B cell (primary cell): ENCODE measurements around the gene SAMSN1.

Experiments used
- EZH2 ChIP-seq: IDR thresholded peaks from 2 replicates; pipeline ENCODE4 v1.6.1; 2012; ENCODE audit warnings: borderline replicate concordance, low read depth, mild to moderate bottlenecking, moderate library complexity, low read length; ENCODE audit not compliant: insufficient read depth, poor library complexity, severe bottlenecking
- TF ChIP-seq, protein P1 (sequence below): fragments of 200-600 bp; IDR thresholded peaks from one replicate; pipeline ENCODE4 v1.8.0; 2022; ENCODE audit warnings: antibody characterized with exemption, mild to moderate bottlenecking

DNA sequence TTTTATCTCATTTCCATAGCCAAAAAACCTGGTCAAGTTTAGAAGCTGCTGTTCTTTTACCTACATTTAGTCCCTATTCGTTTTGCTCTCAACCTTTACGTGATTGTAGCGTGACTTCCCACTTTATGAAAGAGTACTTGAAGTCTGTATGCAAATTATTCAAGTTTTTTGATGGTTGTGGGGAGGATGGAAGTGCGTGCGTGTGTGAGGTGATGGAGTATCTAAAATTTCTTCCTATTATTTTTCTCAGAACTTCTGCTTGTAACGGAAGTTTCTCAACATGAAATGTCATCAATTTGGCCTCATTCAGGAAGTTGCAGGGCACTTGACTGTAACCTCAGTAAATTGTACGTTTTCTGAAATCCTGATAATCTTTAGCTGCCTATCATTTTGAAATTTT, 64.0 kb downstream of the SAMSN1 start:
- TF ChIP-seq, protein P1, sequence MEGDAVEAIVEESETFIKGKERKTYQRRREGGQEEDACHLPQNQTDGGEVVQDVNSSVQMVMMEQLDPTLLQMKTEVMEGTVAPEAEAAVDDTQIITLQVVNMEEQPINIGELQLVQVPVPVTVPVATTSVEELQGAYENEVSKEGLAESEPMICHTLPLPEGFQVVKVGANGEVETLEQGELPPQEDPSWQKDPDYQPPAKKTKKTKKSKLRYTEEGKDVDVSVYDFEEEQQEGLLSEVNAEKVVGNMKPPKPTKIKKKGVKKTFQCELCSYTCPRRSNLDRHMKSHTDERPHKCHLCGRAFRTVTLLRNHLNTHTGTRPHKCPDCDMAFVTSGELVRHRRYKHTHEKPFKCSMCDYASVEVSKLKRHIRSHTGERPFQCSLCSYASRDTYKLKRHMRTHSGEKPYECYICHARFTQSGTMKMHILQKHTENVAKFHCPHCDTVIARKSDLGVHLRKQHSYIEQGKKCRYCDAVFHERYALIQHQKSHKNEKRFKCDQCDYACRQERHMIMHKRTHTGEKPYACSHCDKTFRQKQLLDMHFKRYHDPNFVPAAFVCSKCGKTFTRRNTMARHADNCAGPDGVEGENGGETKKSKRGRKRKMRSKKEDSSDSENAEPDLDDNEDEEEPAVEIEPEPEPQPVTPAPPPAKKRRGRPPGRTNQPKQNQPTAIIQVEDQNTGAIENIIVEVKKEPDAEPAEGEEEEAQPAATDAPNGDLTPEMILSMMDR = no peak
- no peak for TF ChIP-seq EZH2
